Kidney epithelial cell (primary cell): ENCODE results near the gene SGO2. TPM values are rescaled to one million over a fixed set of nuclear protein-coding genes. Genes with fewer than 3 reads are reported as not detected.
A peak's percentile ranks its signal among the peaks of the same experiment; 100 is the strongest.
"Not testable (repeated sequence)": the region's sequence is repeated elsewhere in the genome, so short reads cannot be mapped to it uniquely, and the experiment has no call there.

ENCODE experiments used
- DNase-seq: peaks from one replicate; pipeline ENCODE4 v3.0.0-alpha.2; 2010; ENCODE audit warnings: low read depth
- H3K27me3 ChIP-seq: 2 replicates; pipeline ENCODE4 v1.6.0; 2011; ENCODE audit warnings: low read length; ENCODE audit not compliant: control insufficient read depth, insufficient read depth
- H3K36me3 ChIP-seq: 2 replicates; pipeline ENCODE4 v1.5.1; 2011; ENCODE audit warnings: low read length; ENCODE audit not compliant: control insufficient read depth, insufficient read depth
- H3K4me3 ChIP-seq: 2 replicates; pipeline ENCODE4 v1.5.1; 2011; ENCODE audit warnings: low read depth, mild to moderate bottlenecking, control low read depth, low read length
- total RNA-seq: library from RNA; depleted of rRNA; stranded (reverse); fragments of >200 nt; gene quantifications from 2 replicates; pipeline ENCODE4 v1.2.3, GENCODE V29; 2015
- TF ChIP-seq, protein P1 (sequence below): IDR thresholded peaks from 2 replicates; pipeline ENCODE4 v1.5.1; 2011; ENCODE audit warnings: mild to moderate bottlenecking, moderate library complexity, low read length, control low read depth, inconsistent platforms; ENCODE audit not compliant: insufficient read depth, poor library complexity, severe bottlenecking

Gene SGO2
- total RNA-seq, 1 donor from 2014 or later = 5.4 TPM

DNA sequence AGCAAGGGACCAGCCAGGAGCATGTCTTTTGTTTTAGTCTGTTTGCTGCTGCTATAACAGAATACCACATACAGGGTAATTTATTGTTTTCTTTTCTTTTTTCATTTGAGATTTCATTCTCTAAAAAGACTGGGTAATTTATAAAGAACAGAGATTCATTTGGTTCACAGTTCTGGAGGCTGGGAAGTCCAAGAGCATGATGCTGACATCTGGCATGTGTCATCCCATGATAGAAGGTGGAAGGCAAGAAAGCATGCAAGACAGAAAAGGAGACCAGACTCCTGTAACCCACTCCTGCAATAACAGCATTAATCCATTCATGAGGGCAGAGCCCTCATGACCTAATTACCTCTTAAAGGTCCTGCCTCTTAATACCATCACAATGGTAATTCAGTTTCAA, 14.8 kb downstream of the SGO2 start:
- no peaks in the 10 kb centered on the region for H3K36me3 ChIP-seq
- TF ChIP-seq, protein P1, sequence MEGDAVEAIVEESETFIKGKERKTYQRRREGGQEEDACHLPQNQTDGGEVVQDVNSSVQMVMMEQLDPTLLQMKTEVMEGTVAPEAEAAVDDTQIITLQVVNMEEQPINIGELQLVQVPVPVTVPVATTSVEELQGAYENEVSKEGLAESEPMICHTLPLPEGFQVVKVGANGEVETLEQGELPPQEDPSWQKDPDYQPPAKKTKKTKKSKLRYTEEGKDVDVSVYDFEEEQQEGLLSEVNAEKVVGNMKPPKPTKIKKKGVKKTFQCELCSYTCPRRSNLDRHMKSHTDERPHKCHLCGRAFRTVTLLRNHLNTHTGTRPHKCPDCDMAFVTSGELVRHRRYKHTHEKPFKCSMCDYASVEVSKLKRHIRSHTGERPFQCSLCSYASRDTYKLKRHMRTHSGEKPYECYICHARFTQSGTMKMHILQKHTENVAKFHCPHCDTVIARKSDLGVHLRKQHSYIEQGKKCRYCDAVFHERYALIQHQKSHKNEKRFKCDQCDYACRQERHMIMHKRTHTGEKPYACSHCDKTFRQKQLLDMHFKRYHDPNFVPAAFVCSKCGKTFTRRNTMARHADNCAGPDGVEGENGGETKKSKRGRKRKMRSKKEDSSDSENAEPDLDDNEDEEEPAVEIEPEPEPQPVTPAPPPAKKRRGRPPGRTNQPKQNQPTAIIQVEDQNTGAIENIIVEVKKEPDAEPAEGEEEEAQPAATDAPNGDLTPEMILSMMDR = no peak
- H3K27me3 ChIP-seq = no peaks in the 10 kb centered on the region
- no peak for DNase-seq
- H3K4me3 ChIP-seq = no peak overlapping the region

DNA sequence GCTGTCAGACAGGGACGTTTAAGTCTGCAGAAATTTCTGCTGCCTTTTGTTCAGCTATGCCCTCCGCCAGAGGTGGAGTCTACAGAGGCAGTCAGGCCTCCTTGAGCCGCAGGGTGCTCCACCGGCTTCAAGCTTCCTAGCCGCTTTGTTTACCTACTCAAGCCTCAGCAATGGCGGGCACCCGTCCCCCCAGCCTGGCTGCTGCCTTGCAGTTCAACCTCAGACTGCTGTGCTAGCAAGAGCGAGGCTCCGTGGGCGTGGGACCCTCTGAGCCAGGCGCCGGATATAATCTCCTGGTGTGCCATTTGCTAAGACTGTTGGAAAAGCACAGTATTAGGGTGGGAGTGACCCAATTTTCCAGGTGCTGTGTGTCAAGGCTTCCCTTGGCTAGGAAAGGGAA, 40.6 kb downstream of the SGO2 start:
- not testable (repeated sequence) for H3K36me3 ChIP-seq, DNase-seq, H3K4me3 ChIP-seq, H3K27me3 ChIP-seq

- H3K4me3 ChIP-seq = no peak overlapping the region
- H3K27me3 ChIP-seq = no peaks in the 10 kb centered on the region
- TF ChIP-seq, protein P1 = no peak
- DNase-seq = no peak
- H3K36me3 ChIP-seq = no peaks in the 10 kb centered on the region
Observed at GRCh38 chr2:200567932-200568331, 41.9 kb downstream of the SGO2 start.

DNA sequence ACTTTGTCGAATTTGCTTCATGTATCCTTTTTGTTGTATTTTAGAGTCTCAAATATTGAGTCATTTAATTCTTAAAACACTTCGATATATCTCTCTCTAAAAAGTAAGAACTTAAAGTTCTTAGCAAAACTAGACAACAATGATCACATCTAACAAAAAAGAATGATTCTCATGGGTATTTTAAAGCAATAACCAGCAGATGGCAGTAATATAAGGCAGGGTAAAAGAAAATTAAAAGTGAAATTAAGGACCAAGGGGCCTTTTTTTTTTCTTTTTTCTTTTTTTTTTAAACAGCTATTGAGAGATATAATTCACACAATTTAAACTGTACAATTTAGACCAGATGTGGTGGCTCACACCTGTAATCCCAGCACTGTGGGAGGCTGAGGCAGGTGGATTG, 50.0 kb downstream of the SGO2 start:
- H3K27me3 ChIP-seq = no peaks in the 10 kb centered on the region
- TF ChIP-seq, protein P1 = peak; percentile 20
- DNase-seq = no peak
- no peaks in the 10 kb centered on the region for H3K36me3 ChIP-seq
- no peak overlapping the region for H3K4me3 ChIP-seq

DNA sequence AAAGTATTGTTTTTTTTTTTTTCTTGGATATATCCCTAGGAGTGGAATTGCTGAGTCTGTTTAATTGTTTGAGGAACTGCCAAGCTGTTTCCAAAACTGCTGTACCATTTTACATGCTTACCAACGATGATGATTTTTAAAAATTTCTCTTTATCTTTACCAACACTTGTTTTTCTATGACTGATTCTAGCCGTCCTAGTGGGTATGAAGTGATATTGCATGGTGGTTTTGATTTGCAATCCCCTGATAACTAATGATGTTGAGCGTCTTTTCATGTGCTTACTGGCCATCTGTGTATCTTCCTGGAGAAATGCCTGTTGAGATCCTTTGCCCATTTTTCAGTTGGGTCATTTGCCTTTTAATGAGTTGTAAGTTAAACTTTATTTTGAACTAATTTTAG, 51.0 kb downstream of the SGO2 start:
- TF ChIP-seq, protein P1 = no peak

DNA sequence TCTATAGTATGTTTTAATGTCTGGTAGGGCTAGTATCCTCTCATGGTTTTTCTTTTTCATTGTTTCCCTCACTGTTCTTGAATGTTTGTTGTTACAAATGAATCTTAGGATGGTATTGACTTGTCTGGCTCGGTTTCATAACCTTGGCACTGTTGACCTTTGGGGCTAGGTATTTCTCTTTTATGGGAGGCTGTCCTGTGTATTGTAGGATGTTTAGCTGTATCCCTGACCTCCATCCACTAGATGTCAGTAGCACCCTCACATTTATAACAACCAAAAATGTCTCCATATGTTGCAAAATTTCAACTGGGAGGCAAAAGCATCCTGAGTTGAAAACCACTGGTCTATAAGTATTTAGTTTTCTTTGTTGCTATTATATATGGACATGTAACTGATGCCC, 52.8 kb downstream of the SGO2 start:
- TF ChIP-seq, protein P1 = peak; percentile 53
- no peak for DNase-seq
- Histone ChIP-seq H3K4me3 (no peak overlapping the region), H3K27me3 (no peaks in the 10 kb centered on the region), H3K36me3 (no peaks in the 10 kb centered on the region)

More for the DNA sequence above, 51.0 kb downstream of the SGO2 start:
- Histone ChIP-seq H3K4me3 (no peak overlapping the region), H3K36me3 (no peaks in the 10 kb centered on the region), H3K27me3 (no peaks in the 10 kb centered on the region)
- no peak for DNase-seq
